PC-3 (cell line): ENCODE measurements around the gene RUFY1. TPM values are rescaled to one million over a fixed set of nuclear protein-coding genes. Genes with fewer than 3 reads are reported as not detected.

Experiments used
- ATAC-seq: fragments of 200-7000 bp; cut with Tn5 transposase; 2 replicates; pipeline ENCODE4 v1.9.1; 2020; ENCODE audit warnings: mild to moderate bottlenecking, moderate library complexity
- BruUV-seq: library from RNA; stranded (reverse); fragments of 400-500 nt; replicated peaks from 2 replicates; lab custom pipeline; 2021; lab: Mats Ljungman, UMichigan
- CTCF ChIA-PET: fragments of 300-600 bp; sonication (Branson Sonifier 250); formaldehyde crosslinking; loops from one replicate; lab custom pipeline; 2022; ENCODE audit warnings: antibody characterized with exemption; lab: Charles Lee
- POLR2A ChIA-PET: fragments of 300-600 bp; sonication (Branson Sonifier 250); formaldehyde crosslinking; loops from one replicate; lab custom pipeline; 2022; ENCODE audit warnings: antibody characterized with exemption; ENCODE audit not compliant: unreplicated experiment; lab: Charles Lee
- DNase-seq: peaks from one replicate; pipeline ENCODE4 v3.0.0-alpha.2; 2015
- H2AFZ ChIP-seq: fragments of 300-600 bp; sonication (generic); 2 replicates; pipeline ENCODE4 v1.6.0; 2016; ENCODE audit warnings: antibody characterized with exemption, low read length
- H3F3A ChIP-seq: fragments of 300-600 bp; sonication (generic); one replicate; pipeline ENCODE4 v1.6.0; 2017; ENCODE audit warnings: antibody characterized with exemption, low read length, control low read depth, mild to moderate bottlenecking; ENCODE audit not compliant: unreplicated experiment
- H3K27ac ChIP-seq: fragments of 300-600 bp; sonication (generic); 2 replicates; pipeline ENCODE4 v1.5.1; 2016; ENCODE audit warnings: mild to moderate bottlenecking, low read length
- H3K27me3 ChIP-seq: fragments of 300-600 bp; sonication (generic); 2 replicates; pipeline ENCODE4 v1.6.1; 2016; ENCODE audit warnings: low read length, mixed read lengths
- H3K36me3 ChIP-seq: fragments of 300-600 bp; sonication (generic); 2 replicates; pipeline ENCODE4 v1.6.1; 2016; ENCODE audit warnings: low read depth, mixed run types, low read length, mixed read lengths
- H3K4me1 ChIP-seq: fragments of 300-600 bp; sonication (generic); 2 replicates; pipeline ENCODE4 v1.5.1; 2016; ENCODE audit warnings: low read length; ENCODE audit not compliant: insufficient read depth
- H3K4me2 ChIP-seq: fragments of 300-600 bp; sonication (generic); 2 replicates; pipeline ENCODE4 v1.6.0; 2016; ENCODE audit warnings: low read length
- H3K4me3 ChIP-seq: fragments of 300-600 bp; sonication (generic); 2 replicates; pipeline ENCODE4 v1.5.1; 2016; ENCODE audit warnings: mild to moderate bottlenecking, low read length, mixed read lengths
- H3K79me2 ChIP-seq: fragments of 300-600 bp; sonication (generic); 2 replicates; pipeline ENCODE4 v1.6.1; 2017; ENCODE audit warnings: low read length, mixed read lengths
- H3K9ac ChIP-seq: fragments of 300-600 bp; sonication (generic); 2 replicates; pipeline ENCODE4 v1.6.0; 2016; ENCODE audit warnings: mild to moderate bottlenecking, low read length
- H3K9me2 ChIP-seq: fragments of 300-600 bp; sonication (generic); replicated peaks from 2 replicates; pipeline ENCODE4 v1.6.1; 2016; ENCODE audit warnings: mixed run types, low read length, mixed read lengths
- H3K9me3 ChIP-seq: fragments of 300-600 bp; sonication (generic); 2 replicates; pipeline ENCODE4 v1.6.1; 2016; ENCODE audit warnings: low read length, mixed read lengths
- H4K20me1 ChIP-seq: fragments of 300-600 bp; sonication (generic); 2 replicates; pipeline ENCODE4 v1.6.1; 2016; ENCODE audit warnings: low read length, mixed read lengths
- EZH2 ChIP-seq: fragments of 300-600 bp; sonication (generic); IDR thresholded peaks from one replicate; pipeline ENCODE4 v1.6.1; 2017; ENCODE audit warnings: antibody characterized with exemption, mild to moderate bottlenecking, low read length; ENCODE audit not compliant: unreplicated experiment
- EZH2phosphoT487 ChIP-seq: fragments of 300-600 bp; sonication (generic); IDR thresholded peaks from 2 replicates; pipeline ENCODE4 v1.6.1; 2018; ENCODE audit warnings: mild to moderate bottlenecking, antibody characterized with exemption, low read length, borderline replicate concordance
- intact Hi-C: fragments of 100-400 bp; cut with micrococcal nuclease; formaldehyde crosslinking; loops from 2 replicates; pipeline ENCODE4 v1.9.0; 2023
- total RNA-seq: library from RNA; depleted of rRNA; stranded (reverse); fragments of >200 nt; gene quantifications from 2 replicates; pipeline ENCODE4 v1.2.3, GENCODE V29; 2014
- TF ChIP-seq, protein P1 (sequence below): fragments of 300-600 bp; sonication (generic); conservative IDR thresholded peaks from 2 replicates; pipeline ENCODE4 v1.5.1; 2017; ENCODE audit warnings: antibody characterized with exemption, low read depth, mild to moderate bottlenecking, low read length

Gene RUFY1
- total RNA-seq, 1 experiment from 2014 or later, result 27.1 TPM

DNA sequence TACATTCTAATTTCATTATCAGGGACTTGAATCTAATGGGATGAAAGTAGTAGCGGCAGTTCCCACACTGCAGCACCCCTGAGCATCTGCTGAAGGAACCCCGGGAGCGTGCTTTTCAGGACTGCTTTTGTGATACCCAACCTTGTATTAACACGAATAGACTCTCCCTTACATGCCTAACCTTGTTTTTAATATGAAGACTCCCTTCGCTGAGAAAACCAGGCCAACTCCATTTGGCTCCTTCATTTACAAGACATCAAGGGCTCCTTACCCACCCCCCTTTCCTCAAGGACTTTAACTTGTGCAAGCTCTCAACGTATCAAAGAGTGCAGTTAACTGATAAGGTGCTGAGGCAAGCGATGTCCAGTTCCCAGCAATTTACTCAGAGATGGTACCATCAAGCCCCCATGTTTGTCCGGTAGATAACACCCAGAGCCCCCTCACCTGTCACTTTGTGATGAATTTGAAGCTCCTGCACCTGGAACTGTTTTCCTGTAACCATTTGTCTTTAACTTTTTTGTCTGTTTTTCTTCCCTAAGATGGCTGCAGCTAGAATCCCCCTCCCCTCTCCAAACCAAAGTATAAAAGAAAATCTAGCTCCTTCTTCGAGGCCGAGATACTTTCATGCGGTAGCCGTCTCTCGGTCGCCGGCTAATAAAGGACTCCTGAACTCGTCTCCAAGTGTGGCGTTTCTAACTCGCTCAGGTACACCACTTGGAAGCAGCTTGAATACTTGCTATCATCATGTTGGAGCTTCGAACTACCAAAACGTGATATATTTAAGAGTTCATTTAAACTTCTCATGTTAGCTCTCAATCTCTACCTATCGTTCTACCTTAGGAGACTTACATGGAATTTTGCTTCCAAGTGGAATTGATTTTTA, 62.5 kb downstream of the RUFY1 start:
- ATAC-seq (no peak), DNase-seq (no peak)
- Histone ChIP-seq H3K79me2 (peaks cover 30% of the 10 kb centered on the region), H3K9ac (no peak overlapping the region), H3K36me3 (peaks cover 52% of the 10 kb centered on the region), H3F3A (peaks cover 15% of the 10 kb centered on the region), H2AFZ (no peak overlapping the region), H4K20me1 (peaks cover 54% of the 10 kb centered on the region), H3K27me3 (no peaks in the 10 kb centered on the region), H3K4me2 (no peak overlapping the region), H3K9me3 (no peaks in the 10 kb centered on the region), H3K9me2 (no peaks in the 10 kb centered on the region), H3K4me1 (no peaks in the 10 kb centered on the region), H3K27ac (no peak overlapping the region), H3K4me3 (no peak overlapping the region)
- CTCF ChIA-PET, result no interaction called here
- POLR2A ChIA-PET, result interaction anchor here (1.5 kb wide), 1 partner anchor 11 kb away, joined by 3 read pairs; the partner anchor contains the start of gene HNRNPH1
- intact Hi-C loops, result no loop called here
- TF ChIP-seq, protein P1, sequence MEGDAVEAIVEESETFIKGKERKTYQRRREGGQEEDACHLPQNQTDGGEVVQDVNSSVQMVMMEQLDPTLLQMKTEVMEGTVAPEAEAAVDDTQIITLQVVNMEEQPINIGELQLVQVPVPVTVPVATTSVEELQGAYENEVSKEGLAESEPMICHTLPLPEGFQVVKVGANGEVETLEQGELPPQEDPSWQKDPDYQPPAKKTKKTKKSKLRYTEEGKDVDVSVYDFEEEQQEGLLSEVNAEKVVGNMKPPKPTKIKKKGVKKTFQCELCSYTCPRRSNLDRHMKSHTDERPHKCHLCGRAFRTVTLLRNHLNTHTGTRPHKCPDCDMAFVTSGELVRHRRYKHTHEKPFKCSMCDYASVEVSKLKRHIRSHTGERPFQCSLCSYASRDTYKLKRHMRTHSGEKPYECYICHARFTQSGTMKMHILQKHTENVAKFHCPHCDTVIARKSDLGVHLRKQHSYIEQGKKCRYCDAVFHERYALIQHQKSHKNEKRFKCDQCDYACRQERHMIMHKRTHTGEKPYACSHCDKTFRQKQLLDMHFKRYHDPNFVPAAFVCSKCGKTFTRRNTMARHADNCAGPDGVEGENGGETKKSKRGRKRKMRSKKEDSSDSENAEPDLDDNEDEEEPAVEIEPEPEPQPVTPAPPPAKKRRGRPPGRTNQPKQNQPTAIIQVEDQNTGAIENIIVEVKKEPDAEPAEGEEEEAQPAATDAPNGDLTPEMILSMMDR, result no peak
- no peak for TF ChIP-seq EZH2phosphoT487
- no peak for TF ChIP-seq EZH2
- no TSS peak for BruUV-seq

- Histone ChIP-seq H3K9me3 (no peaks in the 10 kb centered on the region), H2AFZ (no peak overlapping the region), H3K4me3 (no peak overlapping the region), H3K27ac (no peak overlapping the region), H3K4me2 (no peak overlapping the region), H3K4me1 (no peaks in the 10 kb centered on the region), H3F3A (peaks cover 22% of the 10 kb centered on the region), H3K9ac (no peak overlapping the region), H3K79me2 (peaks cover 37% of the 10 kb centered on the region), H3K9me2 (no peaks in the 10 kb centered on the region), H4K20me1 (peaks cover 62% of the 10 kb centered on the region), H3K27me3 (no peaks in the 10 kb centered on the region), H3K36me3 (peaks cover 59% of the 10 kb centered on the region)
- intact Hi-C loops, result no loop called here
- no peak for TF ChIP-seq EZH2phosphoT487
- no peak for TF ChIP-seq EZH2
- TF ChIP-seq, protein P1, result no peak
- no TSS peak for BruUV-seq
- ATAC-seq, result no peak
- no peak for DNase-seq
- CTCF ChIA-PET, result interaction anchor here (0.6 kb wide), 1 partner anchor 14 kb away, joined by 6 read pairs; no protein-coding TSS in a partner anchor
- POLR2A ChIA-PET, result no interaction called here
These were observed 63.2 kb downstream of the RUFY1 start for GRCh38 chr5:179613460-179614071.
